Activated naive CD8-positive, alpha-beta T cell (primary cell): ENCODE results near the gene TIE1.

Source experiments
- H3K27ac Mint-ChIP-seq: one replicate; pipeline ENCODE4 v1.8.0; 2021; ENCODE audit warnings: mixed read lengths
- H3K27me3 Mint-ChIP-seq: one replicate; pipeline ENCODE4 v1.8.0; 2021; ENCODE audit warnings: mixed read lengths
- H3K36me3 Mint-ChIP-seq: one replicate; pipeline ENCODE4 v1.8.0; 2021; ENCODE audit warnings: mixed read lengths
- H3K4me1 Mint-ChIP-seq: one replicate; pipeline ENCODE4 v1.8.0; 2021; ENCODE audit warnings: low read depth, mixed read lengths
- H3K4me3 Mint-ChIP-seq: one replicate; pipeline ENCODE4 v1.8.0; 2021; ENCODE audit warnings: mild to moderate bottlenecking, mixed read lengths
- H3K9me3 Mint-ChIP-seq: one replicate; pipeline ENCODE4 v1.8.0; 2021; ENCODE audit warnings: low read depth, mixed read lengths

TIE1 gene

DNA sequence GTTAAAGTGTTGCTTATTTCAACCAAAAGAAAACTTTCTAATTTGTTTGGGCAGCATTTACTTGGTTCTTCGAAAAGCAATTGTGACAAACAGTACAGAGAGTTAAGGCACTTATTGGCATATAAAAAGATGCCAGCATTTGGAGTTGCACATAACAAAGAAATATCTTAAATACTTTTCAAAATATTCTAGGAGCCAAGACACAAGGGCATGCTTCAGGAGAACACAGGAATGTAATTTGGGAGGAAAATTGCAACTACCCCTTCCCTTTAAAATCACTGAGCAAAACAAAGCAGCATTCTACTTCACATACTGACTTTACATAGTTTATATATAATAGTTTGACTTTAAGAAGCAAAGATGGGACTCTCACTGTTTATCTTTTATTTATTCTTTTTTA, 4.6 kb upstream of the TIE1 start:
- Mint-ChIP-seq H3K27ac (no peak overlapping the region), H3K4me1 (peaks cover 11% of the 10 kb centered on the region), H3K36me3 (no peaks in the 10 kb centered on the region), H3K9me3 (no peaks in the 10 kb centered on the region), H3K4me3 (no peak overlapping the region), H3K27me3 (no peaks in the 10 kb centered on the region)

- H3K4me3 Mint-ChIP-seq, result no peak overlapping the region
- H3K36me3 Mint-ChIP-seq, result no peaks in the 10 kb centered on the region
- no peak overlapping the region for H3K27ac Mint-ChIP-seq
- no peaks in the 10 kb centered on the region for H3K9me3 Mint-ChIP-seq
- H3K4me1 Mint-ChIP-seq, result peaks cover 11% of the 10 kb centered on the region
- H3K27me3 Mint-ChIP-seq, result no peaks in the 10 kb centered on the region
Measured at GRCh38 chr1:43298055-43298454, 2.7 kb upstream of the TIE1 start.

- Mint-ChIP-seq H3K27ac (no peak overlapping the region), H3K4me3 (no peak overlapping the region), H3K36me3 (no peaks in the 10 kb centered on the region), H3K4me1 (peaks cover 11% of the 10 kb centered on the region), H3K9me3 (no peaks in the 10 kb centered on the region), H3K27me3 (no peaks in the 10 kb centered on the region)
Measured at GRCh38 chr1:43299101-43299500, 1.7 kb upstream of the TIE1 start.

- no peaks in the 10 kb centered on the region for H3K27me3 Mint-ChIP-seq
- H3K4me3 Mint-ChIP-seq, result no peak overlapping the region
- H3K36me3 Mint-ChIP-seq, result no peaks in the 10 kb centered on the region
- H3K27ac Mint-ChIP-seq, result no peak overlapping the region
- H3K9me3 Mint-ChIP-seq, result no peaks in the 10 kb centered on the region
- no peaks in the 10 kb centered on the region for H3K4me1 Mint-ChIP-seq
Measured at GRCh38 chr1:43302201-43302600, 1.4 kb downstream of the TIE1 start.

DNA sequence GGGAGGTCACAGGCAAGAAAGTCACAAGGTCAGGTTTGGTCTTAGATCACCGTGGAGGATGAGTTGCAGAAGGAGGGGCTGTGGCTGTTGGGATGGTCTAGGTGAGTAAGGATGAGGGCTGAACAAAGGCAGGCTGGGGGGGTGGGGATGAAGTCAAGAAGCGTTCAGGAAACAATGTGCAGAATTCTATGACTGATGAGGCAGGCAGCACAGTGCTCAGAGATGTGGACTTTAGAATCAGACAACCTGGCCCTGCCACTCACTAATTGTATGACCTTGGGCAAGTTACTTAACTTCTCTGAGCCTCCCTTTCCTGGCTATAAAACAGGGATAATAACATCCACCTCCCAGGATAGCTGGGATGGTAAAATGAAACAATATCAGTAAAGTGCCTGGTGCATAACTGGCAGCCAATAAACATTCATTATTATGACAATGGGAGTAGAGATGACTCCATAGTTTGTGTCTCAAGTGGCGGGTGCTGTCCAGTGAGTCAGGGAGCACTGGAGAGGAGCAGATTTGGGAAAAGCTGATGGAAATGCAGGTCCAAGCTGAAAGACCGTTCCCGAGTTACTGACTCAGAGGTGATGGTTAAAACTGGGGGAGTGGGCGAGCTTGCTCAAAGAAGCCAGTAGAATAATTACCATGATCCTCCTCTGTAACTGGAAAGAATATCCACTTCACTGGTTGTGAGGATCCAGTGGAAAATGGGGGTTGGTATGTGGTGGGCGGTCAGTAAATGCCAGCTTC, 2.1 kb downstream of the TIE1 start:
- H3K4me1 Mint-ChIP-seq, result no peaks in the 10 kb centered on the region

DNA sequence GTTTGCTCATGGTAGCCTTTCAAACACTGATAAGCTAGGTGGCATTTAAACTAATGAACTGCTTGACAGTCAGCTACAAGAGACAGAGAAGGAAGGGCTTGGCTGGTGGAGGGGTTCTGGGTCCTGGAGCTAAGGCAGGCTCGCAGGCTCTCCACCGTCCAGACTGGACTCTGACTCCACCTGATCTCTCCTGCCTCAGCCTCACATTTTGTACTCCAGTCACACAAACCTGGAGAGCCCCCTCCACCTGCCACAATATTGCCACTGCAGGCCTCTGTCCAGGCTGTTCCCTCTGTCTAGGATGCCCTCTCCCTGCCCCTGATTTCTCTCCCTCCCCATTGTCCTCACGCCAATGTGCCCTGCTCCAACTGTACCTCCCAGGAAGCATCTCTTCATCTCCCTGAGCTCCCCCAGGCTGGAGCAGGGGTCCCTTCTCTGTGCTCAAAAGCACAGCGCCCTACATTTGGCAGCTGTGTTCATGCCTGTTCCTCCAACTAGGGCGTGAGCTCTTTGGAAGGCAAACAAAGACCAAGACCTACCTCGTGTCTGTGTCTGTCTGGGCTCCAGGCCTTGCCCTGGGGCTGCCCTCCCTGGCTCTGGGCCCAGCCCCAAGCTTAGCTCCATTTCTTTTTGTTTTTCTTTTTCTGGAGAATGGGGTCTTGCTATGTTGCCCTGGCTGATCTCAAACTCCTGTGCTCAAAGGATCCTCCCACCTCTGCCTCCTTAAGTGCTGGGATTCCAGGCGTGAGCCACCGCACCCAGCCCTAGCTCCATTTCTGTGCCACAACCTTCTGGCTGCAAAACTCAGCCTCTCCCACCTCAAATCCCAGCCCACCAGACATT, 2.9 kb downstream of the TIE1 start:
- Mint-ChIP-seq H3K27me3 (no peaks in the 10 kb centered on the region), H3K4me3 (no peak overlapping the region), H3K4me1 (no peaks in the 10 kb centered on the region), H3K27ac (no peak overlapping the region), H3K36me3 (no peaks in the 10 kb centered on the region), H3K9me3 (no peaks in the 10 kb centered on the region)

More for the DNA sequence above, 2.1 kb downstream of the TIE1 start:
- Mint-ChIP-seq H3K36me3 (no peaks in the 10 kb centered on the region), H3K4me3 (no peak overlapping the region), H3K27me3 (no peaks in the 10 kb centered on the region), H3K9me3 (no peaks in the 10 kb centered on the region), H3K27ac (no peak overlapping the region)

DNA sequence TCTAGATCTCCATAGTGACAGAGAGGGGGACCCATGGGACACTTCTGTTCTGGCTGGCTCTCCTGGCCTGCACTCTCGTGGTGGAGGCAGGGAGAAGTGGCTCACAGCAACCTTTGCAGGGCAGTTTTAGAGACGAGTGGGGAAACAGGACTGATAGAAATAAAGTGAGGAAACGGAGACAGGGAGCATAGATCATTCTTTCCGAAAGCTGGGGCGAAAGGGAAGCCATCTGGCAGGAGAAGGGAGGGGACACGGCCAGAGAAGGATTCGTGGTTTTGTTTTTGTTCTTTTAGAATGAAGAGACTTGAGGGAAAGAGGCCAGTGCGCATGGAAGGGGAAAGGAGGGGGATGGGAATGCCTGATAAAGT, 3.5 kb downstream of the TIE1 start:
- Mint-ChIP-seq H3K27ac (no peak overlapping the region), H3K36me3 (no peaks in the 10 kb centered on the region), H3K4me1 (no peaks in the 10 kb centered on the region), H3K4me3 (no peak overlapping the region), H3K27me3 (no peaks in the 10 kb centered on the region), H3K9me3 (no peaks in the 10 kb centered on the region)

DNA sequence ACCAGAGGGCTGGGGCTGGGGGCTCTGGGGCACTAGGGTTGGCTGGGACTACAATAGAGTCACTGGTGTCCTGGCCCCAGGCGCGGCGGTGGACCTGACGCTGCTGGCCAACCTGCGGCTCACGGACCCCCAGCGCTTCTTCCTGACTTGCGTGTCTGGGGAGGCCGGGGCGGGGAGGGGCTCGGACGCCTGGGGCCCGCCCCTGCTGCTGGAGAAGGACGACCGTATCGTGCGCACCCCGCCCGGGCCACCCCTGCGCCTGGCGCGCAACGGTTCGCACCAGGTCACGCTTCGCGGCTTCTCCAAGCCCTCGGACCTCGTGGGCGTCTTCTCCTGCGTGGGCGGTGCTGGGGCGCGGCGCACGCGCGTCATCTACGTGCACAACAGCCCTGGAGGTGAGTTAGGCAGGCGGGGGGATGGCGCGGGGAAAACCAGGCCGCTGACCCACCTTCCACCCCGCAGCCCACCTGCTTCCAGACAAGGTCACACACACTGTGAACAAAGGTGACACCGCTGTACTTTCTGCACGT, 4.1 kb downstream of the TIE1 start:
- H3K4me3 Mint-ChIP-seq, result no peak overlapping the region
- no peaks in the 10 kb centered on the region for H3K27me3 Mint-ChIP-seq

DNA sequence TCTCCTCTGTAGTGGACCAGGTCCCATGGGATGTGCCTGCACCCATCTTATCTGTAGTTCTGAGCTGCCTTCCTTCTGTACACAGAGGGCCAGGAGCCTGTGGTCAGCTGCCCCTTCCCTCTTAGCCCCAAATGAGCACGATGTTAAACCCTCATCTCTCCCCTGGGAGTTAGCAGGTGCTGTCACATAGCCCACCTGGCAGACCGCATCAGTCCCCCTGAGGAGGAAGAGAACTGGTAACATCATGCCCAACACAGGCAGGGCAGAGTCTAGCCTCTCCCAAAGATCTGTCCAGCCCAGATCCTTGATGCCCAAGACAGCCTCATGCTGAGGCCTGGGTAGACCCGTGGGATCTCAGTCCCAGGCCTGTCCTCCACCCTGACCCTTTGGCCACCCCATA, 4.7 kb downstream of the TIE1 start:
- H3K4me1 Mint-ChIP-seq, result no peaks in the 10 kb centered on the region
- no peaks in the 10 kb centered on the region for H3K36me3 Mint-ChIP-seq
- no peaks in the 10 kb centered on the region for H3K27me3 Mint-ChIP-seq
- no peak overlapping the region for H3K27ac Mint-ChIP-seq
- no peaks in the 10 kb centered on the region for H3K9me3 Mint-ChIP-seq
- H3K4me3 Mint-ChIP-seq, result no peak overlapping the region

More for the DNA sequence above, 4.1 kb downstream of the TIE1 start:
- H3K36me3 Mint-ChIP-seq, result no peaks in the 10 kb centered on the region
- no peaks in the 10 kb centered on the region for H3K4me1 Mint-ChIP-seq
- H3K9me3 Mint-ChIP-seq, result no peaks in the 10 kb centered on the region
- H3K27ac Mint-ChIP-seq, result no peak overlapping the region

GRCh38 chr1:43305926-43306687, 5.3 kb downstream of the TIE1 start:
- Mint-ChIP-seq H3K4me3 (no peak overlapping the region), H3K4me1 (no peaks in the 10 kb centered on the region), H3K27ac (no peak overlapping the region), H3K27me3 (no peaks in the 10 kb centered on the region), H3K36me3 (no peaks in the 10 kb centered on the region), H3K9me3 (no peaks in the 10 kb centered on the region)

DNA sequence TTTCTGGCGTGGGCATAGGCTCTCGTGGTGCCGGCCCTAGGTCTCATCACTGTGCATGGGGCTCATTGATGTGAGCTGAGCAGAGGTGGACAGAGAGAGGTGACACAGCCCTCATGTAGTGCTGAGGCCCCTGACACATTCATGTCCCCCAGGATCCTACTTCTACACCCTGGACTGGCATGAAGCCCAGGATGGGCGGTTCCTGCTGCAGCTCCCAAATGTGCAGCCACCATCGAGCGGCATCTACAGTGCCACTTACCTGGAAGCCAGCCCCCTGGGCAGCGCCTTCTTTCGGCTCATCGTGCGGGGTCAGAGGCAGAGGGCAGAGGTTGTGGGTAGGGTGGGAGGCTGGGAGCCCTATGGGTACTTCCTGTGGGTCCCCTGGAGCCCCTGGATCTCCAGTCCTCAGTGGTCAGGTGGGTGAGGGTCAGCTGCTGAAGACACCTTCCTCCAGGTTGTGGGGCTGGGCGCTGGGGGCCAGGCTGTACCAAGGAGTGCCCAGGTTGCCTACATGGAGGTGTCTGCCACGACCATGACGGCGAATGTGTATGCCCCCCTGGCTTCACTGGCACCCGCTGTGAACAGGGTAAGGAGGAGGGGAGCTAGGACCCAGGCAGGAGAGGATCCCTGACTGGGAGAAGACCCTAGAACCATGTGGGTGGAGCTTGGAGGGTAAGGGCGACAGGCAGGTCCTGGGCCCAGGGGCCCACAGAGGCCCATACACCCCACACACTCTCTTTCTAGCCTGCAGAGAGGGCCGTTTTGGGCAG, 6.1 kb downstream of the TIE1 start:
- H3K27me3 Mint-ChIP-seq, result no peaks in the 10 kb centered on the region
- H3K27ac Mint-ChIP-seq, result no peak overlapping the region
- no peaks in the 10 kb centered on the region for H3K36me3 Mint-ChIP-seq
- H3K4me3 Mint-ChIP-seq, result no peak overlapping the region
- no peaks in the 10 kb centered on the region for H3K9me3 Mint-ChIP-seq
- H3K4me1 Mint-ChIP-seq, result no peaks in the 10 kb centered on the region

DNA sequence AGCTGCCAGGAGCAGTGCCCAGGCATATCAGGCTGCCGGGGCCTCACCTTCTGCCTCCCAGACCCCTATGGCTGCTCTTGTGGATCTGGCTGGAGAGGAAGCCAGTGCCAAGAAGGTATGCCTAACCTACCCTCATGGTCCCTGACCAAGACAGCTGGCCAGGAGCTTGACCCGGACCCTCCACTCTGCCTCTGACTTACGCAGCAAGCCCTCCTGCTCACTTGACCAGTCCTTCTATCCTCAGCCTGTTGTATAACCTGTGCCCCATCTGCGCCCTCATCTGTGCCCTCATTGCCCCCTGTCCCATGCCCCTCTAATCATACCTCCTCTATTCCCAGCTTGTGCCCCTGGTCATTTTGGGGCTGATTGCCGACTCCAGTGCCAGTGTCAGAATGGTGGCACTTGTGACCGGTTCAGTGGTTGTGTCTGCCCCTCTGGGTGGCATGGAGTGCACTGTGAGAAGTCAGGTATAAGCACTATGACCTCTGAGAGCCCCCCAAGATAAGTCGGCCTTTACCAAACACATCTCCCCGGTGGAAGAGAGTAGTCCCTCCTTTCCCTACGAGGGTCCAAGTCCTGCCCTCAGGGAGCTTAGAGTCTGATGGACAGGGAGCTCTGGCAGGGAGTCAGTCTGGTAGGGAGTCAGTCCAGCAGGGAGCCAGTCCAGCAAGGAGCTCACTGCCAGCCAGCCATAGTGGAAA, 6.8 kb downstream of the TIE1 start:
- no peaks in the 10 kb centered on the region for H3K27me3 Mint-ChIP-seq
- no peaks in the 10 kb centered on the region for H3K4me1 Mint-ChIP-seq
- no peaks in the 10 kb centered on the region for H3K9me3 Mint-ChIP-seq
- H3K27ac Mint-ChIP-seq, result no peak overlapping the region
- H3K4me3 Mint-ChIP-seq, result no peak overlapping the region
- H3K36me3 Mint-ChIP-seq, result no peaks in the 10 kb centered on the region

DNA sequence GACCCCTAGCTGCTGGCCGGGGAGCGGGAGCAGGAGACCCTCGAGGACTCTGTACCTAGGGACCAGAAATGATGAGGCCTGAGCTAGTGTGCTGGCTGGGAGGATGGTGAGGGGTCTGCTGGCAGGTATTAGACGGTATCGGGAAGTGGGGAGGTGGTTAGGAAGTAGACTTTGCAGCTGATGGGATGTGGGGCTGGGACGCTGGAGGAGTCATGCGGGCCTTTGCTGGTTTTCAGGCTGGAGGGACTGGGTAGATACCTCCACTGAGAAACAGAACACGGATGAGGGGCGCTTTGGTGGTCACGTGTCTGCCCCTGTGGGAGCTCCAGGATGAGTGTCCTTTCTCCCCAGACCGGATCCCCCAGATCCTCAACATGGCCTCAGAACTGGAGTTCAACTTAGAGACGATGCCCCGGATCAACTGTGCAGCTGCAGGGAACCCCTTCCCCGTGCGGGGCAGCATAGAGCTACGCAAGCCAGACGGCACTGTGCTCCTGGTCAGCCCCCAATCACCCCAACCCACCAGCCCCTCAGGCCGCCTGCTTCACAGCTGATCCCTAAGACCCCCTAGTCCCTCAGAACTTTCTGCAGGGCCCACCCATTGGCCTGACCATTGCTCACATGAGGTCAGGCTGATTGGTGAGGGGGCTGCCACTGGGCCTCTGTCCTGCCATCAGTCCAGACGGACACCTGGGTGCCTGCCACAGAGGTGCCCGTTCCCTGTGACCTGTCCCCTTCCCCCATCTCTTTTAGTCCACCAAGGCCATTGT, 8.0 kb downstream of the TIE1 start:
- H3K9me3 Mint-ChIP-seq, result no peaks in the 10 kb centered on the region
- H3K27me3 Mint-ChIP-seq, result no peaks in the 10 kb centered on the region
- H3K36me3 Mint-ChIP-seq, result no peaks in the 10 kb centered on the region
- H3K4me3 Mint-ChIP-seq, result no peak overlapping the region
- no peaks in the 10 kb centered on the region for H3K4me1 Mint-ChIP-seq
- no peak overlapping the region for H3K27ac Mint-ChIP-seq
